Lower leg skin (tissue), 4 donors: ENCODE measurements around the gene CFAP74. TPM values are rescaled to one million over a fixed set of nuclear protein-coding genes. Genes with fewer than 3 reads are reported as not detected.
A peak's percentile ranks its signal among the peaks of the same experiment; 100 is the strongest.

Experiments
- DNase-seq, 2 donors: peaks; one replicate each; pipeline ENCODE4 v3.0.0-alpha.2; 2019; ENCODE audit warnings: low spot score in 2 of 2
- H3K4me3 ChIP-seq: fragments of 200-600 bp; sonication (generic); 2 replicates; pipeline ENCODE4 v1.5.1; 2017; ENCODE audit warnings: mild to moderate bottlenecking, low read depth; ENCODE audit not compliant: poor library complexity, severe bottlenecking
- POLR2A ChIP-seq, 2 donors: fragments of 450-650 bp; IDR thresholded peaks; one replicate each; pipeline ENCODE4 v1.6.1; 2016 to 2017; ENCODE audit warnings: antibody characterized with exemption in 2 of 2, mild to moderate bottlenecking in 1 of 2, moderate library complexity in 1 of 2
- WGBS, 2 donors: methylation state at CpG; one replicate each; pipeline ENCODE4 v1.1.5; 2018; 5-methylcytosine and 5-hydroxymethylcytosine counted together
- intact Hi-C: fragments of 100-400 bp; cut with DNase I; formaldehyde crosslinking; loops from one replicate; pipeline ENCODE4 v1.15.0; 2023; ENCODE audit warnings: low total_unique reads
- total RNA-seq, 4 donors: library from RNA; depleted of rRNA; stranded (reverse); fragments of >200 nt; gene quantifications; one replicate each; pipeline ENCODE4 v1.1.0, GENCODE V29; 2016
- TF ChIP-seq, protein P1 (sequence below), 3 donors: fragments of 450-650 bp; IDR thresholded peaks; one replicate each; pipeline ENCODE4 v1.5.1; 2016; ENCODE audit warnings: antibody characterized with exemption in 3 of 3, mild to moderate bottlenecking in 3 of 3, moderate library complexity in 2 of 3

CFAP74 gene
- total RNA-seq, 4 donors from 2014 or later, result 0.10 TPM; not detected in 3

DNA sequence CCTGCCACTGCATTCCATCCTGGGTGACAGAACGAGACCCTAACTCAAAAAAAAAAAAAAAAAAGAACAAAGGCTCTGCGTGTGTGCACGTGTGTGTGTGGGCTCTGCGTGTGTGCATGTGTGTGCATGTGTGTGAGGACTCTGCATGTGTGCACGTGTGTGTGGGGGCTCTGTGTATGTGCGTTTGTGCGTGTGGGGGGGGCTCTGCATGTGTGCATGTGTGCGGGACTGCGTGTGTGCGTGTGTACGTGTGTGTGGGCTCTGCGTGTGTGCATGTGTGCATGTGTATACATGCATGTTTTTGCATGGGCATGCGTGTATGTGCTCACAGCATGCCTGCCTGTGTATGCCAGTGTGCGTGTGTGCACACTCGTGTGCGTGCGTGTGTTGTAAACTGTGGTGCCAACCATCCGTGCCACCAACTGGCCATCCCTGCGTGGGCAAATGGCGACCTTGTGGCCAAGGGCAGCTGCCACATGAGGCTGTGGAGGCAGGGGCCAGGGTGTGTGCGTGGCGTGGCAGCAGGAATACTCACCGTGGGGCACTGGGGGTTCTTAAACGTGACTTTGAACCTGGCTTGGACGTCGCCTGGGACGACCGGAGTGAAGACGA is 57.7 kb downstream of the CFAP74 start:
- WGBS, 2 donors, result 84 to 86% methylated on average over 26 to 28 of the region's 29 CpGs
- intact Hi-C loops, result no loop called here
- DNase-seq, result no peak
- no peak overlapping the region for H3K4me3 ChIP-seq
- TF ChIP-seq, protein P1, sequence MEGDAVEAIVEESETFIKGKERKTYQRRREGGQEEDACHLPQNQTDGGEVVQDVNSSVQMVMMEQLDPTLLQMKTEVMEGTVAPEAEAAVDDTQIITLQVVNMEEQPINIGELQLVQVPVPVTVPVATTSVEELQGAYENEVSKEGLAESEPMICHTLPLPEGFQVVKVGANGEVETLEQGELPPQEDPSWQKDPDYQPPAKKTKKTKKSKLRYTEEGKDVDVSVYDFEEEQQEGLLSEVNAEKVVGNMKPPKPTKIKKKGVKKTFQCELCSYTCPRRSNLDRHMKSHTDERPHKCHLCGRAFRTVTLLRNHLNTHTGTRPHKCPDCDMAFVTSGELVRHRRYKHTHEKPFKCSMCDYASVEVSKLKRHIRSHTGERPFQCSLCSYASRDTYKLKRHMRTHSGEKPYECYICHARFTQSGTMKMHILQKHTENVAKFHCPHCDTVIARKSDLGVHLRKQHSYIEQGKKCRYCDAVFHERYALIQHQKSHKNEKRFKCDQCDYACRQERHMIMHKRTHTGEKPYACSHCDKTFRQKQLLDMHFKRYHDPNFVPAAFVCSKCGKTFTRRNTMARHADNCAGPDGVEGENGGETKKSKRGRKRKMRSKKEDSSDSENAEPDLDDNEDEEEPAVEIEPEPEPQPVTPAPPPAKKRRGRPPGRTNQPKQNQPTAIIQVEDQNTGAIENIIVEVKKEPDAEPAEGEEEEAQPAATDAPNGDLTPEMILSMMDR (IDR thresholded peaks at IDR 0.05), result no peak
- TF ChIP-seq POLR2A (IDR thresholded peaks at IDR 0.05), result no peak

DNA sequence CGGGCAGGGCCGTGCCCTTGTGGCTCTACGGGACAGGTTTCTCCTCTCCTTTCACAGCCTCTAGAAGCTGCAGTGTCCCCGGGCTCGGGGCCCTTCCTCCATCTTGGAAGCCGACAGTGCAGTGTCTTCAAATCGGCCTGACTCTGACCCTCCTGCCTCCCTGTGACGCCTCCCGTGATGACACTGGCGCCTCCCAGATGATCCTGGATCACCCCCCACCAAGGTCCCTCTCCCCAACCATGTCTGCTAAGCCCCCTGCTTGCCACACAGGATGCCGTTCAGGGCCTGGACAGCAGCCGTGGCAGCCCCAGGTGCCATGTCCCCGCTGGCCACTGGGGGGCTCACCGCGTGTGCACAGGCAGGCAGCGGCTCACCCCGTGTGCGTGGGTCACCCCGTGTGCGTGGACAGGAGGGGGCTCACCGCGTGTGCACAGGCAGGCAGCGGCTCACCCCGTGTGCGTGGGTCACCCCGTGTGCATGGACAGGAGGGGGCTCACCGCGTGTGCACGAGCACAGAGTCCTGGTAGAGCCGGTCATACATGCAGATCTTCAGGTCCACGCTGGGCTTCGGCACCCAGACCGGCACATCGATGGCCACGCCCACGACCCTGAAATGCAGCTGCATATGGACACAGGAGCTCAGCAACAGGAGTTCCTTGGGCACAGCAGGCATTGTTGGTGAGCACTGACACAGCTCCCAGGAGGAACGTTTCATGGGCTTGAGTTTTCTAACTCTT is 59.6 kb downstream of the CFAP74 start:
- H3K4me3 ChIP-seq, result no peak overlapping the region
- DNase-seq, result no peak
- WGBS, 2 donors, result 16 to 24% methylated on average over 17 to 28 of the region's 37 CpGs
- TF ChIP-seq, protein P1 (IDR thresholded peaks at IDR 0.05), result peak in 1 of 3 donors; percentile 38
- TF ChIP-seq POLR2A (IDR thresholded peaks at IDR 0.05), result no peak
- intact Hi-C loops, result no loop called here

DNA sequence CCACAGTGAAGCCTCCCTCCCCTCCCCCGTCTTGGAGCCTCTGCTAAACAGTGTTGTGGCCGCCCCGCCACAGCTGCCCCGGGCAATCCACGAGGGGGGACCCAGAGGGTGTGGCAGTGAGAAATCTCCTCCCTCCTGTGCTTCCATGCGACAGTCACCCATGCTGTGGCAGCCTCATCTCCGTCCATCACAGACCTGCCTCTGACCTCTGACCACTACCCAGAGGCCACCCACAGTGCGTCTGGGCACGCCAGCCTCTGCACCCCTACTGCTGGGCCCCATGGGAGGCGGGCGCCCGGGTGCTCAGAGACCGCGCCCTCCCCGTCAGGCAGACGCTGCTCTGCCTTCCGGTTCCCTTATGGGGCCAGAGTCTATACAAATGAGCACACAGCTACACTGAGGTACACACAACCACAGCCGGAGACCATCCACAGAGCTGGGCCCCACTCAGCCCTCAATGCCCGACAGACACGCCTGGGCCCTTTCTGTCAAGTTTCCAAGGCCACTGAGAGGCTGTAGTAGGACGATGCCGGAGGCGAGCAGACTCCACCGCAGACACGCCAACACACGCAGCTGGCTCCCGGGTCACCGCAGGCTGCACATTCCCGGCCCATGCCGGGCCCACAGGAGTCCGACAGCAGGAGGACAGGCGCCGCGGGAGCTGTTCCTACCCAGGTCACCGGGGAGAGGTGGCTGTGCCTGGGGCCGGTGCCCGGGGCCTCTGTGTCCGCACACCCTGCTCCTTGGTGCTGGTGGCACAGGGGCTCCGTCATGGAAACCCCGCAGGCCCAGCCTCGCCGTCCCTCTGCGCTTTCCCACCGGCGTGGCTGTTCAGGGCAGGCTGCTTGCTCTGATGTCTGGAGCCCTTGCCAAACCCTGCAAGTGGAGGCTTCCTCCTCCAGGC is 60.6 kb downstream of the CFAP74 start:
- DNase-seq, result no peak
- no peak overlapping the region for H3K4me3 ChIP-seq
- no peak for TF ChIP-seq POLR2A (IDR thresholded peaks at IDR 0.05)
- TF ChIP-seq, protein P1 (IDR thresholded peaks at IDR 0.05), result no peak
- WGBS, 2 donors, result 38 to 53% methylated on average over 21 to 36 of the region's 45 CpGs
- intact Hi-C loops, result no loop called here

DNA sequence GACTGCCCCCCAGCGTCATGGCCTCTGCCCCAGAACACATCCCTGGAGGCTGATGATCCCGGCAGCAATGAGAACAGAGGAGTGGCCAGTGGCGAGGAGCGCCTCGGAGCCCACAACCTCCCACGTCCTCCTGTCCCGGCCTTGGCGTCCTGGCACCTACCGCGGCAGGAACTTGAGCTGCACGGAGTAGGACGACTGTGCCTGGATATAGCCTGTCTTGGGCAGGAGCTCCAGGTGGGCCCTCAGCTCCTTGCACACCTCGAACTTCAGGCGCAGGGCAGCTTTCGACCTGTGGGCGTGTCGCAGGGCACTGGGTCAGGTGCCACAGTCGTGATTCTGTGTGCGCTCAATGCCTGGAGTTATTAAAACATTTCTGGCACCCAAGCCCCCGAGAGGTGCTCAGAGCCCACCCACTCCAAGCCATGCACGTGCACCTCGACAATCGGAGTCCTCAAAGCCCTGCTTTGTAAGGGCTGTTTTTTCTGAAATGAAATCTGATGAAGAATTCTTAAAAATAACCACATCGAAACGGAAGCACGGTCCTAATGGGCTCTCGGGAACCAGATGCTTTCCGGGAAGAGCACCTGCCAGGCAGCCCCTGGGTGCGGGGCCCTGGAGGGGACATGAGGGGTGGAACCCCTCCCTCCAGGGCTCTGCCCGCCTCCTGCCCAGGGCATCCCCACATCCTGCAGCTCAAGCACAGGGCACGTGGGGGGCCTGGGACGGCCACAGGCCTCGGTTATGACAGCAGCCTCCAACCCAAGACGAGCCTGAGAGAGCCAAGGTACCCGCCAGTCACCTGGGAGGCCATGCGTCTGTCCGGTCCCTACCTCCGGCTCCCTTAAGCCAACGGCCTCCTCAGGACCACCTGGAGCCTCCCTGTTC is 61.5 kb downstream of the CFAP74 start:
- intact Hi-C loops, result no loop called here
- TF ChIP-seq POLR2A (IDR thresholded peaks at IDR 0.05), result no peak
- TF ChIP-seq, protein P1 (IDR thresholded peaks at IDR 0.05), result no peak
- 63 to 69% methylated on average over 36 to 37 of the region's 39 CpGs for WGBS, 2 donors
- DNase-seq, result no peak
- H3K4me3 ChIP-seq, result no peak overlapping the region

DNA sequence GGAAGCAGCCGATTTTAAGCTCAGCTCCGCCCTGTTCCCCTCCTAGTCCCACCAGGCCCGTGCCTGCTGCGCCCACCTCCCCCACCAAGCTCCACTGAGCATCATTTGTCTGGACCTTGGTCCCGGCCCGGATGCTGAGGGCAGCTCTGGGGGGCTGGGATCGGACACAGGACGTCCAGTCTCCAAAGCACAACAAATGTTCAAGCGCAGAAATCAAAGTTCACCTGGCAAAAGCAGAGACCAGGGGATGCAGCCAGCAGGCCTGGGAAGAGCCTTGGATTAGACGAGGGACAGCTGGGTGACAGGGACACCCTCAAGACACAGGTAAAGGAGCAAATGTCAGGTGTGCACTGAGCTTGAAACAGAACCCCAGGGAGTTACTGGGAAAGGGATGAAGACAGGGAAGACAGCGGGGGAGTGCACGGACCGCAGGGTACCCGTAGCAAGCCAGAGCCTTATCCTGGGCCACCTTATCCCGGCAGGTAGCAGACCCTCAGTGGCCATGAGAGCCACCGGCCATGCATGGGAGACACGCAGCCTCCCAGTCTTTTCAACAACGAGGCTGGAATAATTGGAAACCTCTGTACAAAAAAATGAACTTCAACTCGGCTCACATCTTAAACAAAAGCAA is 62.3 kb downstream of the CFAP74 start:
- no peak overlapping the region for H3K4me3 ChIP-seq
- no peak for DNase-seq
- 68 to 74% methylated on average over 19 of the region's 19 CpGs for WGBS, 2 donors
- TF ChIP-seq, protein P1 (IDR thresholded peaks at IDR 0.05), result no peak
- TF ChIP-seq POLR2A (IDR thresholded peaks at IDR 0.05), result no peak
- intact Hi-C loops, result no loop called here
